Dedifferentiated amniotic fluid mesenchymal stem cell (primary cell): ENCODE measurements around the gene XNDC1N.

Source experiments
- DNase-seq: peaks from one replicate; pipeline ENCODE4 v3.0.0-alpha.2; 2016; ENCODE audit errors: extremely low spot score

Gene XNDC1N

GRCh38 chr11:71927820-71928736, at the start of gene XNDC1N:
Gene XNDC1N, minus strand, starts transcription at chr11:71928594. Its CDS starts 5,241 bp downstream, at chr11:71923353.
- peak; percentile 91 for DNase-seq

- peak; percentile 60 for DNase-seq
These were observed 49.5 kb upstream of the XNDC1N start for GRCh38 chr11:71977743-71978418.

DNA sequence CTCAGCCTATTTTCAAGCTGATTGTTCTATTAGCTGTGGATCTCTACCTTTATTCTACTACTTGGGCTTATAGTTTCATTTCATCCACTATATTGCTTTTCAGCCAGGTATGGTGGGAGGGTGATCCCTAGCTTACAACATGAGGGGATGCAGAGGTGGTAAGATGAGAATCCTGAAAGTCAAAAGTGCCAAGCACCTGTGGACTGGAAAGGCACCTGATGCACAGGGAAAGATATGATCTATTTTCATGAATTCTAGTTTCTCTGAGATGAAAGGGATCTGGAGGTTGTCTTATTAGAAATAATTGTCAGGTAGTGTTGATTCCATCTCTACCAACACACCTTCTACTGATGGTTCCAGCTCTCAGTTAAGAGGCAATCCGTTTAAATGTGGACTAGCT, 48.7 kb upstream of the XNDC1N start:
- DNase-seq: no peak

GRCh38 chr11:71976551-71976950, 48.2 kb upstream of the XNDC1N start:
- no peak for DNase-seq

DNA sequence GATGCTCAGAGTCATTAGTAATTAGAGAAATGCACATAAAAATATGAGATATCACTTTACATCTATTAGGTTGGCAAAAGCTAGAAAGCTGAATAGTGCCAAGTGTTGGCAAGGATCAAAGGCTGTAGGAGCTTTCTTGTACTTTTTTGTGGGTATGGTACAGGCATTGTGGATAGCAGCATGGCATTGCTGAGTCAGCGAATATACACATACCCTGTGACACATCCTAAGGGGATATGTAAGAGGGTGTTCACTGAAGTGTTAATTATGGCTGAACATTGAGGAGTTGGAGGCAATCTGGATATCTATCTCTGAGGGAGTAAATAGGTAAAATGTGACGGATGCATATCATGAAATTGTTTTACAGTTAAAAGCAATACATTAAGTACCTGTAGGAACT, 43.3 kb upstream of the XNDC1N start:
- no peak for DNase-seq

DNA sequence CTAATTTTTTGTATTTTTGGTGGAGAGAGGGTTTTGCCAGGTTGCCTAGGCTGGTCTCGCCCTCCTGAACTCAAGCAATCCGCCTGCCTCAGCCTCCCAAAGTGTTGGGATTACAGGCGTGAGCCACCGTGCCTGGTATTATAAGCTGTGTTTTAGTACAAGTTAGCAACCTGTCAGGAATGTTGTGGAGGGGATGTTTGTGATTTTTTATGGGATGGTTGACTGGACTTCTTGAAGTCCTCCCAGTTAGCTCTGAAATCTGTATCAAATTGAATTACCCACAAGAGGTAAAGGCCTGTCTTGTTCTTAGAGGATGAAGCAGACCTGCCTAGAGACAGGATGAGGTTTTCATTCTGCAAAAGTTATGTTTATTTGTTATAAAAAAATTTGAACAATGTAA, 36.2 kb upstream of the XNDC1N start:
- no peak for DNase-seq

DNA sequence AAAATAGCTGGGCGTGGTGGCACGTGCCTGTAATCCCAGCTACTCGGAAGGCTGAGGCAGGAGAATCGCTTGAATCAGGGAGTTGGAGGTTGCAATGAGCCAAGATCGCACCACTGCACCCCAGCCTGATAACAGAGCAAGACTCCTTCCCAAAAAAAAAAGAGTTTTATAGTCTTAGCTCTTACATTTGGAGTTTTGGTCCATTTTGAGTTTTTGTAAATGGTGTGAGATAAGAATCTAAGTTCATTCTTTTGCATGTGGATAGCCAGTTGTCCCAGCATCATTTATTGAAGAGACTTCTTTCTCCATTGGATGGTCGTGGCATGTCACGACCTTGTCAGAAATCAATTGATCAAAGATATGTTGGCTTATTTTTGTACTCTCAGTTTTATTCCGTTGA, 35.1 kb upstream of the XNDC1N start:
- DNase-seq: no peak

GRCh38 chr11:71962428-71963038, 34.1 kb upstream of the XNDC1N start:
- peak; percentile 41 for DNase-seq

GRCh38 chr11:71955898-71956456, 27.6 kb upstream of the XNDC1N start:
- no peak for DNase-seq

- no peak for DNase-seq
These were observed 23.4 kb upstream of the XNDC1N start for GRCh38 chr11:71951741-71952310.

- DNase-seq: no peak
These were observed 20.6 kb upstream of the XNDC1N start for GRCh38 chr11:71949034-71949433.

DNA sequence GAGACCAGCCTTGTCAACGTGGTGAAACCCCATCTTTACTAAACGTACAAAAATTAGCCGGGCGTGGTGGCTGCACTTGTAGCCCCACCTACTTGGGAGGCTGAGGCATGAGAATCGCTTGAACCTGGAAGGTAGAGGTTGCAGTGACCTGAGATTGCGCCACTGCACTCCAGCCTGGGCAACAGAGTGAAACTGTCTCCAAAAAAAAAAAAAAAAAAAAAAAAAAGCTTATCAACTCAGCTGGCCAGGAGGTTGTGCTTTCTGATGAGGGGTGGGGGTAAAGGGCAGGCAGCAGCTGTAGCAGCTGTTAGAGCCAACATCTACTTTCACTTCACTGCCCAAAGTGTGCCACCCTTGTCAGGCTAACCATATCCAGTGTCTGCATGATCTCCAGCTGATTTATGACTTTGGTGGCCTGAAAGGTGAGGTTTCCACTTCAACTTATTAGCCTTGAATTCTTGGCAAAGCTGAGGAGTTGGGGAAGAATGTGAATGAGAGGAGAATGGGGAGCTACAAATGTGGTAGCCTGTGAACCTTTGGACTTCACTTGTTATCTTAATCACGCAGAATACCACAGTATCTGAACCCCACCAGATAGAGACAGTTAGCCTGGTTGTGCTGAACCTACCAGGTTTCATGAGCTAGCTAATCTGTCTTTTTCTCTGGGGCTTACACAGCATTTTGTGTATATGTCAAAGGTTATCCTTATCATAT, 20.1 kb upstream of the XNDC1N start:
- no peak for DNase-seq

DNA sequence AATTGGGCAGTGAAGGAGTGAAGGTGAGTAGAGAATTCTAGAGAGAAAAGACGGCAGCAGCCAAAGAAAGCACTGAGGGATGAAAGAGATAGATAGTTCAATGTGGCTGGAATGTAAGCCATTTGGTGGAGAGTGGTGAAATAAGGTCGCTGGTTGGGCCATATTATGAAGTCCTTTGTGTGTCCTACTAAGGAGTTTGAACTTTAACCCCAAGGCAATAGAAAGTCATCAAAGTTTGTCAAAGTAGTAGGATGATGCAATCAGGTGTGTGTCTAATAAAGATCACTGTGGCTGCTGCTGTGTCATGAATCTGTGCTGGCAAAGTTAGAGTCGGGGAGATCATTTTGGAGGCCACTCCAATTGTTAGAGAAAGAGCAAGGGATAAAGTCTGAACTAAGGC, 19.1 kb upstream of the XNDC1N start:
- DNase-seq: no peak

GRCh38 chr11:71946144-71946571, 17.8 kb upstream of the XNDC1N start:
- DNase-seq: peak; percentile 21

- no peak for DNase-seq
These were observed 12.3 kb upstream of the XNDC1N start for GRCh38 chr11:71940561-71941219.

DNA sequence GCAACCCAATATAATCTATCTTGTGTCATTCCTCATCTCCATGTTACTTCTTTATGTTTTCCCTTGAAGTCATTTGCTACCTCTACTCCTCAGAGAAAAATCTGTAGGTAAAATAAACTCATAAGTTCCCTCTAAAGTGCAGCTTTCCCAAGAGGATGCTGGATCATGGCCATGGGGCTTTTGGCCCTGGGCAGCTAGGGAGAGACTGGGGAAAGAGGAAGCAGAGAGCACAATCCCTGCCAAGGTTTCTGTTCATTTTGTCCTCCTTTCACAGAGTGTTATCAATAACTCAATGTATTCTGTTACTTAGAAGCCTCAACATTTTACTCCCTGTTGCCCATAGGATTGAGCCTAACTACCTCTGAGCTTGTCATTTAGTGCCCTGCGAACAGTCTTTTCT, 9.4 kb upstream of the XNDC1N start:
- no peak for DNase-seq

- no peak for DNase-seq
These were observed 8.4 kb upstream of the XNDC1N start for GRCh38 chr11:71936825-71937224.

- no peak for DNase-seq
These were observed 7.0 kb upstream of the XNDC1N start for GRCh38 chr11:71935338-71935925.

DNA sequence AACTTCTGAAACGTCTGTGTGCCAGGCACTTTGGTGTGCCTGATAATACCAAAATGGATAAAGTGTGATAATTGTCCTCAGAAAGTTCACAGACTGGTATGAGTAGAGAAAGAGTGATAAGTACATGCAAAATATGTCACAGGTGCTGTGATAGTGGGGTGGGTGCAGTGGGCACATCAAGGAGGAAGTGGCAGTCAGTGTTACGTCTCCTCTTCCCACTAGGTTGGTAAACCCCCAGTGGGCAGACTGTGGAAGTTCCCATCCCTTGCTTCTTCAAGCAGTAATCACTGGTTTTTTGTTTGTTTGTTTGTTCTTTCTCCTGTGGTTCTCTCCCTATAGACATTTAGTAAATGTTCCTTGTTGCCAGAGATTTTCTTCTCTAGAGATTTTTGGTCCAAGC, 5.8 kb upstream of the XNDC1N start:
- no peak for DNase-seq
